HG03521 (cell line): ENCODE measurements around the gene TRNAU1AP.
"Not testable (repeated sequence)": the region's sequence is repeated elsewhere in the genome, so short reads cannot be mapped to it uniquely, and the experiment has no call there.

Source experiments
- ATAC-seq: cut with Tn5 transposase; IDR thresholded peaks from one replicate; pipeline ENCODE4 v1.9.1; 2021; ENCODE audit warnings: mild to moderate bottlenecking, moderate library complexity; ENCODE audit not compliant: unreplicated experiment

The TRNAU1AP gene

GRCh38 chr1:28521502-28522164, 31.3 kb upstream of the TRNAU1AP start:
- no peak for ATAC-seq

- not testable (repeated sequence) for ATAC-seq
Observed at GRCh38 chr1:28522537-28522936, 30.3 kb upstream of the TRNAU1AP start.

GRCh38 chr1:28525002-28525642, 27.8 kb upstream of the TRNAU1AP start:
- not testable (repeated sequence) for ATAC-seq

- ATAC-seq = no peak
Observed at GRCh38 chr1:28526886-28527285, 26.0 kb upstream of the TRNAU1AP start.

GRCh38 chr1:28530456-28530855, 22.4 kb upstream of the TRNAU1AP start:
- no peak for ATAC-seq

GRCh38 chr1:28534671-28535070, 18.2 kb upstream of the TRNAU1AP start:
- no peak for ATAC-seq

GRCh38 chr1:28535180-28535579, 17.7 kb upstream of the TRNAU1AP start:
- no peak for ATAC-seq

GRCh38 chr1:28537457-28538199, 15.3 kb upstream of the TRNAU1AP start:
- ATAC-seq = no peak

- no peak for ATAC-seq
Observed at GRCh38 chr1:28538286-28538685, 14.6 kb upstream of the TRNAU1AP start.

- ATAC-seq = no peak
Observed at GRCh38 chr1:28540651-28541050, 12.2 kb upstream of the TRNAU1AP start.

- not testable (repeated sequence) for ATAC-seq
Observed at GRCh38 chr1:28541414-28542015, 11.4 kb upstream of the TRNAU1AP start.

- ATAC-seq = no peak
Observed at GRCh38 chr1:28545246-28545628, 7.6 kb upstream of the TRNAU1AP start.

GRCh38 chr1:28548318-28548717, 4.6 kb upstream of the TRNAU1AP start:
- ATAC-seq = no peak

- ATAC-seq = no peak
Observed at GRCh38 chr1:28551381-28551780, 1.5 kb upstream of the TRNAU1AP start.

GRCh38 chr1:28560886-28561285, 8.0 kb downstream of the TRNAU1AP start:
- no peak for ATAC-seq

- no peak for ATAC-seq
Observed at GRCh38 chr1:28564310-28564709, 11.4 kb downstream of the TRNAU1AP start.

- no peak for ATAC-seq
Observed at GRCh38 chr1:28565040-28565439, 12.2 kb downstream of the TRNAU1AP start.

- no peak for ATAC-seq
Observed at GRCh38 chr1:28565726-28566125, 12.8 kb downstream of the TRNAU1AP start.

GRCh38 chr1:28566931-28567330, 14.0 kb downstream of the TRNAU1AP start:
- ATAC-seq = no peak

GRCh38 chr1:28571911-28572310, 19.0 kb downstream of the TRNAU1AP start:
- ATAC-seq = no peak

- not testable (repeated sequence) for ATAC-seq
Observed at GRCh38 chr1:28572891-28573290, 20.0 kb downstream of the TRNAU1AP start.

GRCh38 chr1:28573564-28573963, 20.7 kb downstream of the TRNAU1AP start:
- ATAC-seq = no peak
